Retinal pigment epithelial cell (primary cell): ENCODE measurements around the gene MKS1.

Experiments
- DNase-seq: peaks from one replicate; pipeline ENCODE4 v3.0.0-alpha.2; 2010; ENCODE audit warnings: low read depth
- H3K4me3 ChIP-seq: 2 replicates; pipeline ENCODE4 v1.5.1; 2011; ENCODE audit warnings: mild to moderate bottlenecking, low read length, control low read depth, moderate library complexity
- TF ChIP-seq, protein P1 (sequence below): conservative IDR thresholded peaks from 2 replicates; pipeline ENCODE4 v1.5.1; 2011; ENCODE audit warnings: low read depth, low read length, control low read depth, inconsistent platforms

Gene MKS1

DNA sequence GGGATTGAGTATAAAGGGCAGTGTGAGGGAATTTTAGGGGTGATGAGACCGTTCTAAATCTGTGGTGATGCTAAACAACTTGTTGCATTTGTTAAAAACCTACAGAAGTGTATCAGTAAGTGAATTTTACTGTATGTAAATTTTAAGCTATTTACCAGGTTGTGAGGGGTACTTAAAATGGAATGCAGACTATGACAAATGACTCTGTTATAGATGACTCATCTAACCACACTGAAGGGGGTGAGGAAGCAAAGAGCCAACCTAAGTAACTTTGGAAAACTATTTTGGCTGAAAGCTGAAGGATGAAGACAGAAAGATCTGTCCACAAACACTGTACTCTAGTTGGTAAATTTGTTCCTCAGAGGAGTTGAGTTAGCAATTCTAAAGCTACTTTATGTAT lies 5.3 kb upstream of the MKS1 start:
- DNase-seq, result peak; percentile 39
- H3K4me3 ChIP-seq, result no peak overlapping the region
- TF ChIP-seq, protein P1, sequence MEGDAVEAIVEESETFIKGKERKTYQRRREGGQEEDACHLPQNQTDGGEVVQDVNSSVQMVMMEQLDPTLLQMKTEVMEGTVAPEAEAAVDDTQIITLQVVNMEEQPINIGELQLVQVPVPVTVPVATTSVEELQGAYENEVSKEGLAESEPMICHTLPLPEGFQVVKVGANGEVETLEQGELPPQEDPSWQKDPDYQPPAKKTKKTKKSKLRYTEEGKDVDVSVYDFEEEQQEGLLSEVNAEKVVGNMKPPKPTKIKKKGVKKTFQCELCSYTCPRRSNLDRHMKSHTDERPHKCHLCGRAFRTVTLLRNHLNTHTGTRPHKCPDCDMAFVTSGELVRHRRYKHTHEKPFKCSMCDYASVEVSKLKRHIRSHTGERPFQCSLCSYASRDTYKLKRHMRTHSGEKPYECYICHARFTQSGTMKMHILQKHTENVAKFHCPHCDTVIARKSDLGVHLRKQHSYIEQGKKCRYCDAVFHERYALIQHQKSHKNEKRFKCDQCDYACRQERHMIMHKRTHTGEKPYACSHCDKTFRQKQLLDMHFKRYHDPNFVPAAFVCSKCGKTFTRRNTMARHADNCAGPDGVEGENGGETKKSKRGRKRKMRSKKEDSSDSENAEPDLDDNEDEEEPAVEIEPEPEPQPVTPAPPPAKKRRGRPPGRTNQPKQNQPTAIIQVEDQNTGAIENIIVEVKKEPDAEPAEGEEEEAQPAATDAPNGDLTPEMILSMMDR, result no peak

- TF ChIP-seq, protein P1, result no peak
- no peak overlapping the region for H3K4me3 ChIP-seq
- no peak for DNase-seq
Observed at GRCh38 chr17:58219789-58220183, 731 bp upstream of the MKS1 start.

DNA sequence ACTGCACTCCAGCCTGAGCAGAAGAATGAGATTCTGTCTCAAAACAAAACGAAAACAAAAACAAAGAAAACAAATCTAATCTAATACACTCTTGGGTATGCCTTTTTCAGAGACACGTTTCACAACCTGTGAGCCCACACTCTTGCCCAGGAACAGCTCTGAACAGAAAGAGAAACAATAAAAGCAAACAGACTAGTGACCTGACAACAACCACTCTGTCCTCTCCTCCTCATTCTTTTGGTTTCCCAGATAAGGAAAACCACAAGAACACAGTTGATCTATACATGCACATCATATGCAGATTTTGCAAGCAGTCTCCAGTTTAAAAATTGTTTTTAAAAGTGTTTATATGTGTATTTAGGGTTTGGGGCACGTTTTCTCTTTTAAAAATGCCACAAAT lies 1.3 kb downstream of the MKS1 start:
- TF ChIP-seq, protein P1, result no peak
- DNase-seq, result no peak
- no peak overlapping the region for H3K4me3 ChIP-seq

DNA sequence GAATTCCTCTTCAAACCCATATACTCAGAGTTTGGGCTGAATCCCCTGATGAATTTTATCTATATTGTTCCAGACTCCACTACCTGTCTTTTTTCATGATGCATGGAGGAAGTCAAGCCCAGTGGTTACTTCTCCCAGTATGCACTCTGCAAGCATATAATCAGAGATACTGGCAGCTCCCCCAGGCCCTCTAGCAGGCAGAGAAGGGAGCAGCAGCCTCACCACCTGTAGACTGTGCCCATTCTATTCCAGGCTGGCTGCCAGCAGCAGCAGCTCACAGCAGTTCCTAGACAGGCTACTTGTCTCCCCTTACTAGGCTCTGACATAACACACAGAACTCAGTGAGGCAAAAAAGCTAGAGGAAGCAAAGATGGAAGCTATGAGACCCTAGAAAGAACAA lies 3.4 kb downstream of the MKS1 start:
- no peak for DNase-seq
- TF ChIP-seq, protein P1, result no peak
- H3K4me3 ChIP-seq, result no peak overlapping the region

DNA sequence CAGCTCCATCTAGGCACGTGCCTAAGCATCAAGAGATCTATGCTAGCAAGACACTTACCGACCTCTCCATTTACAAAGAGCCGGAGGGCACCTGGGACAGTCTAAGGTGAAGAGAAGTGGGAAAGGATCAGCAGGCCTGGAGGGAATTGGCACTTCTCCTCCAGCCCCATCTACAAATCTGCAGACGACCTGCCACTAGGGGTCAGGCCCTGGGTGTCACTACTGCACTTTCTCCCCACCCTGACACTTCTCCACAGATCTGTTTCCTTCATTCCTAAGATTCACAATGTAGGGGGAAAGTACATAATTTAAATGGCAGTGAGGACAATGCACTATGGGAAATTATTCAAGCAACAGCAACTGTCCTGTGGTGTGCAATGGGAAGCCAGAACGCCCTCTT lies 8.1 kb downstream of the MKS1 start:
- no peak overlapping the region for H3K4me3 ChIP-seq
- no peak for DNase-seq
- TF ChIP-seq, protein P1, result peak; percentile 24

DNA sequence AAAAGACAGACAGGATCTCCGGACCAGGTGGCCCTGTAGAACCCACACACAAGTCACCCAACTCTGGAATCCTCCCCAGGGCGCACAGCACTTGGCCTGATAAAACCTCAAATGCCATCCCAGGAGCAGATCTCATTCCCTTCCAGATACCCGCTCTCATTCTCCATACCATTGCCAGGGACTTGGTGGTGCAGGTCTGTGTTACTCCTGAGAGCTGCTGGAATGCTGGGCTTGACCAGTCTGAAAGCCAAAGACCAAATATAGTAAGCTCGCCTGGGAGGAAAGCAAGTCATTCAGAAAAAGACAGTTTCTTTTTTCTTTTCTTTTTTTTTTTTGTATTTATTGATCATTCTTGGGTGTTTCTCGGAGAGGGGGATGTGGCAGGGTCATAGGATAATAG lies 10.7 kb downstream of the MKS1 start:
- TF ChIP-seq, protein P1, result no peak
- DNase-seq, result no peak
- no peak overlapping the region for H3K4me3 ChIP-seq

- DNase-seq, result no peak
- TF ChIP-seq, protein P1, result no peak
- H3K4me3 ChIP-seq, result no peak overlapping the region
Observed at GRCh38 chr17:58207451-58207850, 11.6 kb downstream of the MKS1 start.
